Cardiac muscle cell (in vitro differentiated cells and primary cell): Measurements from ENCODE around the gene CCM2L. TPM values are rescaled to one million over a fixed set of nuclear protein-coding genes. Genes with fewer than 3 reads are reported as not detected.

ENCODE experiments used
- DNase-seq, 2 donors: peaks; one replicate each; pipeline versions ENCODE4 v3.0.0 to v3.0.0-alpha.2; 2010 to 2017; ENCODE audit warnings: low read depth in 1 of 2, low spot score in 1 of 2
- H3K27ac ChIP-seq: fragments of 200-600 bp; sonication (generic); 2 replicates; pipeline ENCODE4 v1.5.1; 2016
- H3K27me3 ChIP-seq: fragments of 200-600 bp; sonication (generic); 2 replicates; pipeline ENCODE4 v1.6.0; 2016; ENCODE audit warnings: control low read depth
- H3K36me3 ChIP-seq: fragments of 200-600 bp; sonication (generic); 2 replicates; pipeline ENCODE4 v1.5.1; 2016; ENCODE audit warnings: control low read depth
- H3K4me1 ChIP-seq: fragments of 200-600 bp; sonication (generic); 2 replicates; pipeline ENCODE4 v1.8.1; 2017; ENCODE audit warnings: low read depth, mild to moderate bottlenecking, mixed run types
- H3K4me3 ChIP-seq: fragments of 200-600 bp; sonication (generic); 2 replicates; pipeline ENCODE4 v1.5.1; 2016; ENCODE audit warnings: mild to moderate bottlenecking
- H3K9me3 ChIP-seq: fragments of 200-600 bp; sonication (generic); 2 replicates; pipeline ENCODE4 v1.5.1; 2017; ENCODE audit warnings: low read depth, mild to moderate bottlenecking, control low read depth
- polyA plus RNA-seq: library from polyadenylated mRNA; unstranded; fragments of >200 nt; fragmentation: Nextera tagmentation; extraction: Ambion mirVana; gene quantifications from 2 replicates; pipeline ENCODE4 v1.2.1, GENCODE V29; 2016
- total RNA-seq: library from RNA; depleted of rRNA; stranded (reverse); fragments of >200 nt; gene quantifications from 2 replicates; pipeline ENCODE4 v1.2.3, GENCODE V29; 2016
- TF ChIP-seq, protein P1 (sequence below): IDR thresholded peaks from 2 replicates; pipeline ENCODE4 v1.5.1; 2012; ENCODE audit warnings: low read depth, mild to moderate bottlenecking, low read length

The CCM2L gene
- total and polyA plus RNA-seq, 2 experiments from 2014 or later = 0.35 to 0.69 TPM

GRCh38 chr20:32013326-32013725 is 3.1 kb downstream of the CCM2L start:
- no peaks in the 10 kb centered on the region for H3K4me1 ChIP-seq
- H3K27ac ChIP-seq = no peak overlapping the region
- no peak overlapping the region for H3K4me3 ChIP-seq
- no peaks in the 10 kb centered on the region for H3K9me3 ChIP-seq
- no peaks in the 10 kb centered on the region for H3K27me3 ChIP-seq
- TF ChIP-seq, protein P1, sequence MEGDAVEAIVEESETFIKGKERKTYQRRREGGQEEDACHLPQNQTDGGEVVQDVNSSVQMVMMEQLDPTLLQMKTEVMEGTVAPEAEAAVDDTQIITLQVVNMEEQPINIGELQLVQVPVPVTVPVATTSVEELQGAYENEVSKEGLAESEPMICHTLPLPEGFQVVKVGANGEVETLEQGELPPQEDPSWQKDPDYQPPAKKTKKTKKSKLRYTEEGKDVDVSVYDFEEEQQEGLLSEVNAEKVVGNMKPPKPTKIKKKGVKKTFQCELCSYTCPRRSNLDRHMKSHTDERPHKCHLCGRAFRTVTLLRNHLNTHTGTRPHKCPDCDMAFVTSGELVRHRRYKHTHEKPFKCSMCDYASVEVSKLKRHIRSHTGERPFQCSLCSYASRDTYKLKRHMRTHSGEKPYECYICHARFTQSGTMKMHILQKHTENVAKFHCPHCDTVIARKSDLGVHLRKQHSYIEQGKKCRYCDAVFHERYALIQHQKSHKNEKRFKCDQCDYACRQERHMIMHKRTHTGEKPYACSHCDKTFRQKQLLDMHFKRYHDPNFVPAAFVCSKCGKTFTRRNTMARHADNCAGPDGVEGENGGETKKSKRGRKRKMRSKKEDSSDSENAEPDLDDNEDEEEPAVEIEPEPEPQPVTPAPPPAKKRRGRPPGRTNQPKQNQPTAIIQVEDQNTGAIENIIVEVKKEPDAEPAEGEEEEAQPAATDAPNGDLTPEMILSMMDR = no peak
- H3K36me3 ChIP-seq = no peaks in the 10 kb centered on the region
- DNase-seq = no peak

DNA sequence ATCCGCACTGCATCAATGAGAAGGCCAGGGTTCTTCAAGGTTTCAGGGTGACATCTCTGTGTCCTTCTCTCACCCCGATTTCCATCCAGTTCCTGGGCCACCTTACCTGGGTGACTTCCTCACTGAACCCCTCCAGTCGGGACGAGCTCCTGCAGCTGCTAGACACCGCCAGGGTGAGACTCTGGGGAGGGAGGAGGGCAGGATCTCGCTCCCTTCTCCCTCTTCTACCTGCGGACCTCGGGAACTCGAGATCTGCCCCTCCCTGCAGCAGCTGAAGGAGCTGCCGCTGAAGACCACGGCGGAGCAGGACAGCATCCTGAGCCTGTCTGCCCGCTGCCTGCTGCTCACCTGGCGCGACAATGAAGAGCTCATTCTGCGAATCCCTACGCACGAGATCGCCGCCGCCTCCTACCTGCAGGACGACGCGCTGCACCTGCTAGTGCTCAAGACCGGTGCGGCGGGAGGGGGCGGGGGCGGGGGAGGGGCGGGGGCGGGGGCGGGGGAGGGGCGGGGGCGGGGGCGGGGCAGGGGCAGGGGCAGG is 7.5 kb downstream of the CCM2L start:
- peak in 1 of 2 donors; percentile 55 for DNase-seq
- Histone ChIP-seq H3K4me3 (peak overlapping the region; percentile 62), H3K27me3 (peaks cover 9% of the 10 kb centered on the region), H3K9me3 (no peaks in the 10 kb centered on the region), H3K27ac (no peak overlapping the region), H3K4me1 (no peaks in the 10 kb centered on the region), H3K36me3 (no peaks in the 10 kb centered on the region)
- TF ChIP-seq, protein P1 = no peak

GRCh38 chr20:32018269-32019155 is 8.3 kb downstream of the CCM2L start:
- Histone ChIP-seq H3K4me3 (peak overlapping the region; percentile 62), H3K27me3 (peaks cover 9% of the 10 kb centered on the region), H3K36me3 (no peaks in the 10 kb centered on the region), H3K4me1 (no peaks in the 10 kb centered on the region), H3K27ac (no peak overlapping the region), H3K9me3 (no peaks in the 10 kb centered on the region)
- TF ChIP-seq, protein P1 = no peak
- peak in 1 of 2 donors; percentile 73 for DNase-seq

- TF ChIP-seq, protein P1 = no peak
- peak in 1 of 2 donors; percentile 52 for DNase-seq
- H3K36me3 ChIP-seq = no peaks in the 10 kb centered on the region
- H3K27ac ChIP-seq = no peak overlapping the region
- H3K4me1 ChIP-seq = no peaks in the 10 kb centered on the region
- peaks cover 9% of the 10 kb centered on the region for H3K27me3 ChIP-seq
- no peaks in the 10 kb centered on the region for H3K9me3 ChIP-seq
- H3K4me3 ChIP-seq = peak overlapping the region; percentile 62
Measured at GRCh38 chr20:32019156-32019510, 8.9 kb downstream of the CCM2L start.

GRCh38 chr20:32019563-32020463 is 9.6 kb downstream of the CCM2L start:
- H3K27me3 ChIP-seq = peaks cover 9% of the 10 kb centered on the region
- H3K4me3 ChIP-seq = peak overlapping the region; percentile 62
- no peaks in the 10 kb centered on the region for H3K9me3 ChIP-seq
- H3K27ac ChIP-seq = no peak overlapping the region
- H3K4me1 ChIP-seq = no peaks in the 10 kb centered on the region
- DNase-seq = no peak
- H3K36me3 ChIP-seq = no peaks in the 10 kb centered on the region
- TF ChIP-seq, protein P1 = no peak
